Mammary epithelial cell (primary cell): Measurements from ENCODE around the gene GPC5.

Source experiments
- EZH2 ChIP-seq: IDR thresholded peaks from 2 replicates; pipeline ENCODE4 v1.6.1; 2012; ENCODE audit warnings: low read length, inconsistent platforms, borderline replicate concordance
- TF ChIP-seq, protein P1 (sequence below), 2 donors: IDR thresholded peaks in 1 of 2; conservative IDR thresholded peaks in 1 of 2; 2 replicates each; pipeline ENCODE4 v1.5.1; 2011 to 2012; ENCODE audit warnings: inconsistent platforms in 2 of 2, low read length in 2 of 2, mild to moderate bottlenecking in 2 of 2, control low read depth in 1 of 2, low read depth in 1 of 2; ENCODE audit not compliant: insufficient read depth in 1 of 2; ENCODE audit errors: extremely low read depth in 1 of 2

DNA sequence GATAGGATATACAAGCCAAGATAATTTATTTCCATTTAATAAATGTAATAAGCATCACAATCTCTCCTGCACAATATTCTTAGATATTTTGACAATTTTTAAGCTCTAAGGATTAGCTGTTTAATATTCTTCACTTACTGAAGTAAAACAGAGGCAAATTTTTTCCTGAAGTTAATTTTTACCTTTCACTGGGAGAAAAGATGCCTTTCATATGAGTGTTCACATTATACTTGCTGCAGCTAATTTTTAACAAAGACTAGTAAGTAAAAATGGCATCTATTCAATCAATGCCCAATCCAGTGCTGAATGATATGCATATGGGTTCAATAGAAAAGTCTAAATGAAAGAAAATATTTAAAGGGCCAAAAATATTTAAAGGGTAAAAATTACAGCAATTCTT lies 1451.0 kb downstream of the GPC5 start:
- TF ChIP-seq, protein P1, sequence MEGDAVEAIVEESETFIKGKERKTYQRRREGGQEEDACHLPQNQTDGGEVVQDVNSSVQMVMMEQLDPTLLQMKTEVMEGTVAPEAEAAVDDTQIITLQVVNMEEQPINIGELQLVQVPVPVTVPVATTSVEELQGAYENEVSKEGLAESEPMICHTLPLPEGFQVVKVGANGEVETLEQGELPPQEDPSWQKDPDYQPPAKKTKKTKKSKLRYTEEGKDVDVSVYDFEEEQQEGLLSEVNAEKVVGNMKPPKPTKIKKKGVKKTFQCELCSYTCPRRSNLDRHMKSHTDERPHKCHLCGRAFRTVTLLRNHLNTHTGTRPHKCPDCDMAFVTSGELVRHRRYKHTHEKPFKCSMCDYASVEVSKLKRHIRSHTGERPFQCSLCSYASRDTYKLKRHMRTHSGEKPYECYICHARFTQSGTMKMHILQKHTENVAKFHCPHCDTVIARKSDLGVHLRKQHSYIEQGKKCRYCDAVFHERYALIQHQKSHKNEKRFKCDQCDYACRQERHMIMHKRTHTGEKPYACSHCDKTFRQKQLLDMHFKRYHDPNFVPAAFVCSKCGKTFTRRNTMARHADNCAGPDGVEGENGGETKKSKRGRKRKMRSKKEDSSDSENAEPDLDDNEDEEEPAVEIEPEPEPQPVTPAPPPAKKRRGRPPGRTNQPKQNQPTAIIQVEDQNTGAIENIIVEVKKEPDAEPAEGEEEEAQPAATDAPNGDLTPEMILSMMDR (conservative IDR thresholded peaks at IDR 0.05 in 1 of 2, IDR thresholded peaks at IDR 0.05 in 1 of 2; ENCODE audit: extremely low read depth in 1 of 2, insufficient read depth in 1 of 2, low read depth in 1 of 2, low read length in 2 of 2): no peak
- TF ChIP-seq EZH2: no peak
